ENCODE measurements around the gene PLG.
"Not testable (repeated sequence)": the region's sequence is repeated elsewhere in the genome, so short reads cannot be mapped to it uniquely, and the experiment has no call there.

The PLG gene

DNA sequence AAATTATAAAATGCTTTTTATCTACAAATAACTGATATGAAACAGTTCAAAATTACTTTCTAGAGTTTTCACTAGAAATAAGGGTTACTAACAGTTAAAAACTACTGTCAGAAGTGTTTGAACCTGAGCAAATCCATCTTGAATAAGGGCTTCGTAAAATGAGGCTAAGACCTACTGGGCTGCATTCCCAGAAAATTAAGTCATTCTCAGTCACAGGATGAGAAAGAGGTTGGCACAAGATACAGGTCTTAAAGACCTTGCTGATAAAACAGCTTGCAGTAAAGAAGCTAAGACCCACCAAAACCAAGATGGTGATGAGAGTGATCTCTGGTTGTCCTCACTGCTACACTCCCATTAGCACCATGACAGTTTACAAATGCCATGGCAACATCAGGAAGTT lies 93.7 kb downstream of the PLG start:
- H3K4me3 ChIP-seq (ENCODE audit: control insufficient read depth, low read depth, low read length): no peak overlapping the region
- no peak for DNase-seq (ENCODE audit: low read depth)
- TF ChIP-seq, protein P1, sequence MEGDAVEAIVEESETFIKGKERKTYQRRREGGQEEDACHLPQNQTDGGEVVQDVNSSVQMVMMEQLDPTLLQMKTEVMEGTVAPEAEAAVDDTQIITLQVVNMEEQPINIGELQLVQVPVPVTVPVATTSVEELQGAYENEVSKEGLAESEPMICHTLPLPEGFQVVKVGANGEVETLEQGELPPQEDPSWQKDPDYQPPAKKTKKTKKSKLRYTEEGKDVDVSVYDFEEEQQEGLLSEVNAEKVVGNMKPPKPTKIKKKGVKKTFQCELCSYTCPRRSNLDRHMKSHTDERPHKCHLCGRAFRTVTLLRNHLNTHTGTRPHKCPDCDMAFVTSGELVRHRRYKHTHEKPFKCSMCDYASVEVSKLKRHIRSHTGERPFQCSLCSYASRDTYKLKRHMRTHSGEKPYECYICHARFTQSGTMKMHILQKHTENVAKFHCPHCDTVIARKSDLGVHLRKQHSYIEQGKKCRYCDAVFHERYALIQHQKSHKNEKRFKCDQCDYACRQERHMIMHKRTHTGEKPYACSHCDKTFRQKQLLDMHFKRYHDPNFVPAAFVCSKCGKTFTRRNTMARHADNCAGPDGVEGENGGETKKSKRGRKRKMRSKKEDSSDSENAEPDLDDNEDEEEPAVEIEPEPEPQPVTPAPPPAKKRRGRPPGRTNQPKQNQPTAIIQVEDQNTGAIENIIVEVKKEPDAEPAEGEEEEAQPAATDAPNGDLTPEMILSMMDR (IDR thresholded peaks at IDR 0.05; ENCODE audit: control insufficient read depth, insufficient read depth, low read depth, low read length, missing control alignments): no peak

DNA sequence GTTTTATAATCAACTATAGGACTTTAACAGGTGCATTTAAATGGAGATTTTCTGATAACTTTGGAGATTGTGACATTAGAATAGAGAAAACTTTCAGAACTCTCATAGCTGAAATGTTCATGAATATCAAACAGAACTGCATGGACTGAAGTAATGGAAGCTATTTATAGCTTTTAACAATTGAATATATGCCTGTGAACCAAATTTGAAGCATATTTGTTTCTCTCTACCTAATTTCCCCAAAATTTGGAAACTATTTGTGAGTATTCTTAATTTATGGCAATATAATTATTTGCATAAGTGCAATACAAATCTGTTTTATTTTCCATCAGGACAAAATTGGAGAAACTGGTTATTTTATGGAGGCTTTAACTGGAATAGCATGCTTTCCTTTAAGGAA lies 96.6 kb downstream of the PLG start:
- TF ChIP-seq, protein P1 (IDR thresholded peaks at IDR 0.05; ENCODE audit: control insufficient read depth, insufficient read depth, low read depth, low read length, missing control alignments): no peak
- DNase-seq (ENCODE audit: low read depth): no peak

DNA sequence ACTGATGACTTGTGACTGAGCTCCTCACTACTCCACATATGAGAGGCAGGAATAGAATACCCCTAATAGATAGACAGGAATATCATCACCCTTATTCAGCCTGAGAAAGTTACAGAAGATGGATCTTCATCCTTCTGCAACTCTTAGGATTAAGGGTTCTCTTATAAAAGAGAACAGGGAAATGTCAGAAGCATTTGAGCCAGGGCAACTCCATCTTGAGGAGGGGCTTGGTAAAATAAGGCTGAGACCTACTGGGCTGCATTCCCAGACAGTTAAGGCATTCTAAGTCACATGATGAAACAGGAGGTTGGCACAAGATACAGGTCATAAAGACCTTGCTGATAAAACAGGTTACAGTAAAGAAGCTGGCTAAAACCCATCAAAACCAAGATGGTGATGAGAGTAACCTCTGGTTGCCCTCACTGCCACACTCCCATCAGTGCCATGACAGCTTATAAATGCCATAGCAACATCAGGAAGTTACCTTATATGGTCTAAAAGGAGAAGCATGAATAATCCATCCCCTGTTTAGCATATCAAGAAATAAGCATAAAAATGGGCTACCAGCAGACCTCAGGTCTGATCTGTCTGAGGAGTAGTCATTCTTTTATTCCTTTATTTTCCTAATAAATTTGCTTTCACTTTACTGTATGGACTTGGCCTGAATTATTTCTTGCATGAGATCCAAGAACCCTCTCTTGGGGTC lies 97.9 kb downstream of the PLG start:
- H3K4me3 ChIP-seq (ENCODE audit: control insufficient read depth, low read depth, low read length): no peak overlapping the region
- TF ChIP-seq, protein P1 (IDR thresholded peaks at IDR 0.05; ENCODE audit: control insufficient read depth, insufficient read depth, low read depth, low read length, missing control alignments): no peak
- DNase-seq (ENCODE audit: low read depth): no peak

More for the DNA sequence above, 96.6 kb downstream of the PLG start:
- H3K4me3 ChIP-seq (ENCODE audit: control insufficient read depth, low read depth, low read length): no peak overlapping the region

DNA sequence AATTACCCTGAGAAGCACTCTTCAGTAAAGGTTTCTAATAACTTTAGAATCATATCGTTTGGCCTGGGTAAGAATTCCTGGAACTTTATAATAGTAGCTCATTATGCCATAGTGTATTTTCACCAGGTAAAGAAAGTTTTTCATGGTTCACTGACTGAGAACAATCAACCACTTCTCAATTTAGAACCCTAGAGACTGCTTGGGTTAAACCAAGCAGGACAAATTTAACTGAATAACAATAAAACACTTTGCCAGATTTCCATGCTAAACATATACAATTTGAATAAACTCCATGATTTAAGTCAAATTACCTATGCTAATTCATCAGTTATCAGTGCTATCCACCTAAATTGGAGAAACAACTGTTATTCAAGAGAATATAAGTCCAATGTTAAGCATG lies 99.4 kb downstream of the PLG start:
- H3K4me3 ChIP-seq (ENCODE audit: control insufficient read depth, low read depth, low read length): no peak overlapping the region
- TF ChIP-seq, protein P1 (IDR thresholded peaks at IDR 0.05; ENCODE audit: control insufficient read depth, insufficient read depth, low read depth, low read length, missing control alignments): no peak
- DNase-seq (ENCODE audit: low read depth): no peak

DNA sequence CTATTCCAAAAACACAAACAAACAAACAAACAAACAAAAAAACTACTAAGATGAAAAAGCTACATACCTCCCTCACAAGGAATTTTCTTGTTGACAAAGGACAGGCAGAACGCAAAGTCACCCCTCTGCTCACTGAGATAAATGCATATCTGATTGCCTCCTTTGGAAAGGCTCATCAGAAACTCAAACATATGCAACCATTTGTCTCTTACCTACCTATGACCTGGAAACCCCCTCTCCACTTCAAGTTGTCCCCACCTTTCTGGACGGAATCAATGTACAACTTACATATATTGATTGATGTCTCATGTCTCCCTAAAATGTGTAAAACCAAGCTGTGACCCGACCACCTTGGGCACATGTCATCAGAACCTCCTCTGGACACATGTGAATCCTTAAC lies 100.0 kb downstream of the PLG start:
- not testable (repeated sequence) for DNase-seq (ENCODE audit: low read depth); H3K4me3 ChIP-seq (ENCODE audit: control insufficient read depth, low read depth, low read length)
